ENCODE measurements around the gene JAK1.

JAK1 gene

GRCh38 chr1:64973061-64973647, 6.8 kb upstream of the JAK1 start:
- TF ChIP-seq, protein P1, sequence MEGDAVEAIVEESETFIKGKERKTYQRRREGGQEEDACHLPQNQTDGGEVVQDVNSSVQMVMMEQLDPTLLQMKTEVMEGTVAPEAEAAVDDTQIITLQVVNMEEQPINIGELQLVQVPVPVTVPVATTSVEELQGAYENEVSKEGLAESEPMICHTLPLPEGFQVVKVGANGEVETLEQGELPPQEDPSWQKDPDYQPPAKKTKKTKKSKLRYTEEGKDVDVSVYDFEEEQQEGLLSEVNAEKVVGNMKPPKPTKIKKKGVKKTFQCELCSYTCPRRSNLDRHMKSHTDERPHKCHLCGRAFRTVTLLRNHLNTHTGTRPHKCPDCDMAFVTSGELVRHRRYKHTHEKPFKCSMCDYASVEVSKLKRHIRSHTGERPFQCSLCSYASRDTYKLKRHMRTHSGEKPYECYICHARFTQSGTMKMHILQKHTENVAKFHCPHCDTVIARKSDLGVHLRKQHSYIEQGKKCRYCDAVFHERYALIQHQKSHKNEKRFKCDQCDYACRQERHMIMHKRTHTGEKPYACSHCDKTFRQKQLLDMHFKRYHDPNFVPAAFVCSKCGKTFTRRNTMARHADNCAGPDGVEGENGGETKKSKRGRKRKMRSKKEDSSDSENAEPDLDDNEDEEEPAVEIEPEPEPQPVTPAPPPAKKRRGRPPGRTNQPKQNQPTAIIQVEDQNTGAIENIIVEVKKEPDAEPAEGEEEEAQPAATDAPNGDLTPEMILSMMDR (IDR thresholded peaks at IDR 0.05; ENCODE audit: extremely low read depth, insufficient read depth, missing control alignments) = no peak
- in situ Hi-C loops (cut with MboI; ENCODE audit: low pct_unique_long_range_greater_than_20kb, low sequenced_read_pairs, unreplicated experiment) = no loop called here
- no peak for DNase-seq (ENCODE audit: low spot score)

- in situ Hi-C loops (cut with MboI; ENCODE audit: low pct_unique_long_range_greater_than_20kb, low sequenced_read_pairs, unreplicated experiment) = no loop called here
- DNase-seq (ENCODE audit: low spot score) = no peak
- TF ChIP-seq, protein P1 (IDR thresholded peaks at IDR 0.05; ENCODE audit: extremely low read depth, insufficient read depth, missing control alignments) = no peak
These were observed 3.1 kb upstream of the JAK1 start for GRCh38 chr1:64969305-64970046.

DNA sequence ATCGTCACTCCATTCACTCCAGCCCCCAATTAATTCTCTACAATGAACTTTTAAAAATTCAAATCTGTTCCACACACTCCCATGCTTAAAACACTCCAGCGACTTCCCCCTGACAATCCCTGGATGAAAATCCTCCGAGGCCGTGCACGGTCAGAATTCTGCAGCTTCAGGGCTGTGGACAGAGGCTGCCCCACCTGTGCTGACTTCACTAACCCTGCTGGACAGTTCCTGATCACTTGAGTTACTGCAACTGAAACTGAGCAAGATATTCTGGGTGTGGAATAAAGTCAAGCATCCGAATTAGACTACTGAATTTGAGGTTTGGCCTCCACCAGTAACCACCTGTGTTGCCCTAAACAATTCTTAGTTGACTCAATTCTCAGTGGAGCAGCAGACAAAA, 1.0 kb upstream of the JAK1 start:
- no peak for DNase-seq (ENCODE audit: low spot score)
- TF ChIP-seq, protein P1 (IDR thresholded peaks at IDR 0.05; ENCODE audit: extremely low read depth, insufficient read depth, missing control alignments) = no peak
- in situ Hi-C loops (cut with MboI; ENCODE audit: low pct_unique_long_range_greater_than_20kb, low sequenced_read_pairs, unreplicated experiment) = no loop called here

GRCh38 chr1:64965366-64966157, 787 bp downstream of the JAK1 start:
- TF ChIP-seq, protein P1 (IDR thresholded peaks at IDR 0.05; ENCODE audit: extremely low read depth, insufficient read depth, missing control alignments) = no peak
- in situ Hi-C loops (cut with MboI; ENCODE audit: low pct_unique_long_range_greater_than_20kb, low sequenced_read_pairs, unreplicated experiment) = no loop called here
- peak; percentile 72 for DNase-seq (ENCODE audit: low spot score)

DNA sequence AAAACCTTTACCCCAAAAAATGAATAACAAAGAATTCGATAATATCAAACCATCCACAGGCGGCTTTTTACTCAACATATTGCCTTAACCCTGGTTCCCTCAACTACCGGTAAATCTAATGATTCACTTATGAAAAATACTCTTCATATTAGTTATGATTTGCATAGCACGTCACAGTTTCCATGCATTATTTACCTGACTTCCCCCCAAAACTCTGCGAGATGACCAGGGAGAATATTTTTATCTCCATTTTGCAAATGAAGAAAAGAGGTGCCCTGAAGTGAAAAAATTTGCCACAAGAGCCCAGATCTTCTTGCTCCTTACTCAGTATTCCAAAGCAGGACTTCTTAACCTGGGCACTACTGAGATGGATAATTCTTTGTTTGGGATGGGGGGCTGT, 2.9 kb downstream of the JAK1 start:
- in situ Hi-C loops (cut with MboI; ENCODE audit: low pct_unique_long_range_greater_than_20kb, low sequenced_read_pairs, unreplicated experiment) = no loop called here
- peak; percentile 41 for DNase-seq (ENCODE audit: low spot score)
- TF ChIP-seq, protein P1 (IDR thresholded peaks at IDR 0.05; ENCODE audit: extremely low read depth, insufficient read depth, missing control alignments) = no peak

DNA sequence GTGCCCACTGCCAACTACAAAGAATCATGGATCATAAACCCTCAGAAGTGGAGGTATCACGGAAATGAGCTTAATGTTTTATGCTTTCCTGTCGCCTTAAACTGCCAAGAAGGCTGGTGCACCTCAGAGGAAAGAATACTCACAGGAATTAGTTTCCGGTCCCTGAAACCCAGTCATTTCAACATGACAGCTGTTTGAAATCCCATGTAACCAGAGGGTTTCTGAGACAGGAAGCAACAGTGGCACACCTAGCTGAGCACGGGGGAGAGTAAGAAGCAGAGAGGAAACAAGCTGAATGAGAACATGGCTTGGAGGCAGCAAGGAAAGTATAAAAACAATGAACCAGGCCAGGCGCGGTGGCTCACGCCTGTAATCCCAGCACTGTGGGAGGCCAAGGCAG, 3.9 kb downstream of the JAK1 start:
- TF ChIP-seq, protein P1 (IDR thresholded peaks at IDR 0.05; ENCODE audit: extremely low read depth, insufficient read depth, missing control alignments) = no peak
- in situ Hi-C loops (cut with MboI; ENCODE audit: low pct_unique_long_range_greater_than_20kb, low sequenced_read_pairs, unreplicated experiment) = no loop called here
- no peak for DNase-seq (ENCODE audit: low spot score)

Measured in GM13977 (cell line).